ENCODE results near the gene COA6.

Gene COA6

GRCh38 chr1:234336359-234336758 is 36.9 kb upstream of the COA6 start:
- TF ChIP-seq EP300 (IDR thresholded peaks at IDR 0.05; ENCODE audit: borderline replicate concordance) (no peak), TCF12 (IDR thresholded peaks at IDR 0.05; ENCODE audit: low read depth) (no peak), MAX (IDR thresholded peaks at IDR 0.05) (no peak), FOXM1 (IDR thresholded peaks at IDR 0.05; ENCODE audit: borderline replicate concordance, low read depth) (no peak), USF1 (IDR thresholded peaks at IDR 0.05) (no peak), CREB1 (IDR thresholded peaks at IDR 0.05; ENCODE audit: low read depth) (no peak), TEAD4 (IDR thresholded peaks at IDR 0.05) (no peak), YY1 (IDR thresholded peaks at IDR 0.05; ENCODE audit: low read depth) (no peak), EGR1 (IDR thresholded peaks at IDR 0.05) (no peak), RAD21 (IDR thresholded peaks at IDR 0.05; ENCODE audit: low read depth) (no peak)
- TF ChIP-seq, protein P1, sequence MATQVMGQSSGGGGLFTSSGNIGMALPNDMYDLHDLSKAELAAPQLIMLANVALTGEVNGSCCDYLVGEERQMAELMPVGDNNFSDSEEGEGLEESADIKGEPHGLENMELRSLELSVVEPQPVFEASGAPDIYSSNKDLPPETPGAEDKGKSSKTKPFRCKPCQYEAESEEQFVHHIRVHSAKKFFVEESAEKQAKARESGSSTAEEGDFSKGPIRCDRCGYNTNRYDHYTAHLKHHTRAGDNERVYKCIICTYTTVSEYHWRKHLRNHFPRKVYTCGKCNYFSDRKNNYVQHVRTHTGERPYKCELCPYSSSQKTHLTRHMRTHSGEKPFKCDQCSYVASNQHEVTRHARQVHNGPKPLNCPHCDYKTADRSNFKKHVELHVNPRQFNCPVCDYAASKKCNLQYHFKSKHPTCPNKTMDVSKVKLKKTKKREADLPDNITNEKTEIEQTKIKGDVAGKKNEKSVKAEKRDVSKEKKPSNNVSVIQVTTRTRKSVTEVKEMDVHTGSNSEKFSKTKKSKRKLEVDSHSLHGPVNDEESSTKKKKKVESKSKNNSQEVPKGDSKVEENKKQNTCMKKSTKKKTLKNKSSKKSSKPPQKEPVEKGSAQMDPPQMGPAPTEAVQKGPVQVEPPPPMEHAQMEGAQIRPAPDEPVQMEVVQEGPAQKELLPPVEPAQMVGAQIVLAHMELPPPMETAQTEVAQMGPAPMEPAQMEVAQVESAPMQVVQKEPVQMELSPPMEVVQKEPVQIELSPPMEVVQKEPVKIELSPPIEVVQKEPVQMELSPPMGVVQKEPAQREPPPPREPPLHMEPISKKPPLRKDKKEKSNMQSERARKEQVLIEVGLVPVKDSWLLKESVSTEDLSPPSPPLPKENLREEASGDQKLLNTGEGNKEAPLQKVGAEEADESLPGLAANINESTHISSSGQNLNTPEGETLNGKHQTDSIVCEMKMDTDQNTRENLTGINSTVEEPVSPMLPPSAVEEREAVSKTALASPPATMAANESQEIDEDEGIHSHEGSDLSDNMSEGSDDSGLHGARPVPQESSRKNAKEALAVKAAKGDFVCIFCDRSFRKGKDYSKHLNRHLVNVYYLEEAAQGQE (IDR thresholded peaks at IDR 0.05; ENCODE audit: low read depth): no peak

DNA sequence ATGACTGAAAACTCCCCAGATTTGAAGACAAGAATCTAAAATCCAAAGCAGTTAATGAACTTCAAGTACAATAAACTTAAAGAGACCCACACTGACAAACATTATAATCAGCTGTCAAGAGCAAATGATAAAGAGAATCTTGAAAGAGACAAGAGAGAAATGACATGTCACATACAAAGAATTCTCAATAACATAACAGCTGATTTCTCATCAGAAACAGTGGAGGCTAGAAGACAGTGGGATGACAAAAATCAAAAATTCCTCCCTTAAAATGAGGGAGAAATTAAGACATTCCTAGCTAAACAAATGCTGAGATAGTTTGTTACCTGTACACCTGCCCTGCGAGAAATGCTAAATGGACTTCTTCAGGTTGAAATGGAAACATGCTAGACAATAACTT is 36.0 kb upstream of the COA6 start:
- TF ChIP-seq USF1 (IDR thresholded peaks at IDR 0.05) (no peak), FOXM1 (IDR thresholded peaks at IDR 0.05; ENCODE audit: borderline replicate concordance, low read depth) (no peak), NFIC (IDR thresholded peaks at IDR 0.05) (no peak), EGR1 (IDR thresholded peaks at IDR 0.05) (no peak), TEAD4 (IDR thresholded peaks at IDR 0.05) (no peak), ZBTB7A (IDR thresholded peaks at IDR 0.05; ENCODE audit: low read depth) (no peak), RAD21 (IDR thresholded peaks at IDR 0.05; ENCODE audit: low read depth) (no peak), YY1 (IDR thresholded peaks at IDR 0.05; ENCODE audit: low read depth) (no peak), CREB1 (IDR thresholded peaks at IDR 0.05; ENCODE audit: low read depth) (no peak), TAF1 (IDR thresholded peaks at IDR 0.05; ENCODE audit: low read depth) (no peak), EP300 (IDR thresholded peaks at IDR 0.05; ENCODE audit: borderline replicate concordance) (no peak), TCF12 (IDR thresholded peaks at IDR 0.05; ENCODE audit: low read depth) (no peak), CEBPB (IDR thresholded peaks at IDR 0.05) (no peak)
- TF ChIP-seq, protein P1 (IDR thresholded peaks at IDR 0.05; ENCODE audit: low read depth): no peak

- no peak for TF ChIP-seq EGR1 (IDR thresholded peaks at IDR 0.05)
- no peak for TF ChIP-seq MAX (IDR thresholded peaks at IDR 0.05)
- no peak for TF ChIP-seq USF1 (IDR thresholded peaks at IDR 0.05)
- TF ChIP-seq TCF12 (IDR thresholded peaks at IDR 0.05; ENCODE audit: low read depth): no peak
Observed at GRCh38 chr1:234340528-234340927, 32.7 kb upstream of the COA6 start.

DNA sequence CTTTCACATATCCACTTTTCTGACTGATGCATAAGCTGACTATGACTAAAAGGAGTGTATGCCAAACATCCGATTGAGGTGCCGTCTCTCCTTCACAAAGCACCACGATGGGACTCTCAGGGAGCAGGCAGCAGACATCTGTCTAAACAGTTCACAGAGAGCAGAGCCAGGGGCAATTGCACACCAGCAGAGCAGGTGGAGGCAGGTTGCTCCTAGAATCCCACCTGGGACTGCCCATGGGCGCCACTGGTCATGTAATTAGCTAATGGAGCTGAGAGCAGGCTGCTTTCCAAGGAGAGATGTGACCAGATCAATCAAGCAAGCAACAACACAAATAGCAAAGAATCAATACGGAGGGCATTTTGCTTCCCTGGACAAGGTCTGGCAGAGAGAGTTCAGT is 30.5 kb upstream of the COA6 start:
- TF ChIP-seq ZBTB7A (IDR thresholded peaks at IDR 0.05; ENCODE audit: low read depth) (no peak), FOXM1 (IDR thresholded peaks at IDR 0.05; ENCODE audit: borderline replicate concordance, low read depth) (no peak), NFIC (IDR thresholded peaks at IDR 0.05) (no peak), CEBPB (IDR thresholded peaks at IDR 0.05) (no peak), TAF1 (IDR thresholded peaks at IDR 0.05; ENCODE audit: low read depth) (no peak), RAD21 (IDR thresholded peaks at IDR 0.05; ENCODE audit: low read depth) (no peak), EP300 (IDR thresholded peaks at IDR 0.05; ENCODE audit: borderline replicate concordance) (no peak), TEAD4 (IDR thresholded peaks at IDR 0.05) (no peak), MAX (IDR thresholded peaks at IDR 0.05) (no peak), YY1 (IDR thresholded peaks at IDR 0.05; ENCODE audit: low read depth) (no peak), CREB1 (IDR thresholded peaks at IDR 0.05; ENCODE audit: low read depth) (no peak), TCF12 (IDR thresholded peaks at IDR 0.05; ENCODE audit: low read depth) (no peak), EGR1 (IDR thresholded peaks at IDR 0.05) (no peak), USF1 (IDR thresholded peaks at IDR 0.05) (no peak)
- TF ChIP-seq, protein P1 (IDR thresholded peaks at IDR 0.05; ENCODE audit: low read depth): no peak
